ENCODE data around the gene MS4A1.

GRCh38 chr11:60428517-60428916, 27.1 kb upstream of the MS4A1 start:
- TF ChIP-seq CTCF (conservative IDR thresholded peaks at IDR 0.05; ENCODE audit: low read depth, low read length): no peak
- no peak for TF ChIP-seq EZH2 (IDR thresholded peaks at IDR 0.05; ENCODE audit: borderline replicate concordance, low read depth, low read length, poor library complexity, severe bottlenecking)
